ENCODE data around the gene EIF1B.
"Not testable (repeated sequence)": the region's sequence is repeated elsewhere in the genome, so short reads cannot be mapped to it uniquely, and the experiment has no call there.

The EIF1B gene

DNA sequence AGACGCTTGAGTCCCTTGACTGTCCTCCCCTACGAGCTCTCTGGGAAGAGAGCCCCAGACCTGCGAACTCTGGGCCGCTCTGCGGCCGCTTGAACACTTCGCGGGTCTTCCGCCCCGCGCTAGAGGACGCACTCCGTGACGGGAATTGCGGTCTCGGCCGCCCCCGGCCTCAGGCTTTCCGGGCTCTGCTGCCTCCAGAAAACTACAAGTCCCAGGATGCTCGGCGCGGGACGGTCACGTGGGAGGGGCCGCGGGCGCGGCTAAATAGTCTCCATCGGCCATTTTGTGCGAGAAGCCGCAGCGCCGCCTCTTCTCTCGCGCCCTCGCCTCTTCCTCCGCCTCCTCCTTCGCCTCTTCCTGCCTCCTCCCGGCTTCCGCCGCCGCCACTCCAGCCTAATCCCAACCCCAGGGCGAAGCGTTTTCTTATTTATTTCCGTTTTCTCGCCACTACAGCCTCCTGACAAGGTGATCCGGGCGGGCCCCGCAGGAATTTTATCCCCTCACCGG lies at the start of gene EIF1B:
TSS of gene EIF1B (plus strand) at position 290 of the 507 bp plus-strand sequence. CDS start 235 bp downstream, outside the sequence.
- DNase-seq (ENCODE audit: low read depth in 3 of 3): peak; percentile 95 to 98 (median 98)

DNA sequence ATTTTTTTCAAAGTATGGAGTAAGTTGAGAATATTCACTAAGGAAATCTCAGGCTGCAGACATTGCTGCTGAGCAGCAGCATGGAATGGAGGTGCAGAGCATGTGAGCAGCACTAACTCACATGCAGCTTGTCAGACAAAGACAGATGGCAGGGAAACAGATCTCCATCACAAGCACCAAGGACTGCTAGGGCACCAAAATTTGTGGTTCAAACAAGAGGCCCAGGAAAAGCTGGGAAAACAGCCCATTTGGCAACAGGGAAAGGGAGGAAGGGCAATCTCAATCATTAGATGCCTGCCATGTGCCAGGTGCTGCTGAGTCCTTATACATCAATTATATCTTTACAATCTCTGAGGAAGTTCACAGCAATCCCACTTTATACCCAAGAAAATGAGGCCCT lies 47.2 kb upstream of the EIF1B start:
- no peak for DNase-seq (ENCODE audit: low read depth in 3 of 3)

DNA sequence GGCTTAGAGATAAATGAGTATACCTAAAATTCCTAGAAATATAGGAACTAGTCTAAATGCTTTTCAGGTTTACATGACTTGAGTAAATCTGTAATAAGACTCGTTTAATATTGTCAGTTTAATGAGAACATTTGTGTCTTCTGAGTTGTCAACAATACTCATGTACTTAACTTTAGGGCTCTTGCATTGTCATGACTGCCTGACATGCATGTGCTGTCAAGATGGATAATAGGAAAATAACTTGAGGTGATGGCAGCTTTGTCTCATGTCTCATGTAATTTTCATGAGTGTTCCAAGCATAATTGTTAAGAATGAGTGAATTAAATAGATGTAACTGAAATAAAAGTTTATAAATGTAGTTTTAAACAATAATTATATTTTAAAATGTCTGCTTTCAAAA lies 45.1 kb upstream of the EIF1B start:
- no peak for DNase-seq (ENCODE audit: low read depth in 3 of 3)

DNA sequence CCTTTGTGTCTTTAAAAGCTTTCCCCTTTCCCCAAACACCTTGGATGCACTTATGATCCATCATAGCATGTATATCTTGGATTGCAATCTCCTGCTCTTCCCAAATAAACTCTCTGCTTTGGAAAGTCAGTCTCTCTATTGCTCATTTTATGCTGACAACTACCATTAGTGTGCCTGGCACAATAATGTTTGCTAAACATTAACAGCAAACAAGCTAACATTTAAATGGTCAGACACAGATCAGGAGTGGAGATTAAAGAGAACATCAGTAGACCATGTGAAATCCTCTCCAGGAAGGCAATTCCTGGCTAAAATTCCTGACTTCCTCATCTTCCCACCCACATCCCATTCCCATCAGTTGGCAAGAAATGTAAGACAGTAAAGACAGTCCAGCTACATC lies 44.3 kb upstream of the EIF1B start:
- DNase-seq (ENCODE audit: low read depth in 3 of 3): no peak

DNA sequence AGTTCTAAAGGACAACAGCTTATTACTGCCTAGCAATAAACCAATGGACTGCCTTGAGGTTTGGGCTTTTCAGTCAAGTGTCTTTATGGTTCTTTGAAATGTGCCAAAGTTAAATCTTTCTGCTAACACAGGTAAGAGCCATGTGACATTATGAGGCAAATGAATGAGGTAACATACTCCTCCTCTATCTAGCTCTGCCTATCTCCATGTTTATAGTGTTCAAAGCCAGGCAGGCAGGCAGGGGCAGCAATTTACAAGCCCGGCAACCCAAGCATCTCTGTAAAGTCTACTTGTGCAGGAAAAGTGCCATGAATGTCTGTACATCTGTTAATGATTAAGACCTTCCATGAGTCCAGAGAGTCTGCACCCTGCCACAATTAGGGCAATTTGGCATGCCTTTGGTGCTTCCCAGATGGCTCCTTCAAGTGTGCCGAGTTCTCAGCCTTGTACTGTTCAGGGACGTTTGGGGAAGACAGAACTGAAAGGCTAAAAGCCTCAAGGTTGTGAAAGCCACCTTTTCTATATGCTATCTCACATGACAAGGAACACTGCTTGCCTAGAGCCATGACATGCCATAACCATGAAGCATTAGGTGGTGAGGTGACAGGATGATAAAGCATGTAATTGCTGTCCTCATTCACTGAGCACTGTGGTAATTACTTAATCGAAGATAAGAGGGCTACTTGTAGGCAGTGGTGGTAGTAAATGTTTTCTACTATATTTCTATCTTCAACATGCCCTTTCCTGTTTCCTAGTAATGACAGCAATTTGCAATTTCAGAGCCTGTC lies 41.4 kb upstream of the EIF1B start:
- no peak for DNase-seq (ENCODE audit: low read depth in 3 of 3)

DNA sequence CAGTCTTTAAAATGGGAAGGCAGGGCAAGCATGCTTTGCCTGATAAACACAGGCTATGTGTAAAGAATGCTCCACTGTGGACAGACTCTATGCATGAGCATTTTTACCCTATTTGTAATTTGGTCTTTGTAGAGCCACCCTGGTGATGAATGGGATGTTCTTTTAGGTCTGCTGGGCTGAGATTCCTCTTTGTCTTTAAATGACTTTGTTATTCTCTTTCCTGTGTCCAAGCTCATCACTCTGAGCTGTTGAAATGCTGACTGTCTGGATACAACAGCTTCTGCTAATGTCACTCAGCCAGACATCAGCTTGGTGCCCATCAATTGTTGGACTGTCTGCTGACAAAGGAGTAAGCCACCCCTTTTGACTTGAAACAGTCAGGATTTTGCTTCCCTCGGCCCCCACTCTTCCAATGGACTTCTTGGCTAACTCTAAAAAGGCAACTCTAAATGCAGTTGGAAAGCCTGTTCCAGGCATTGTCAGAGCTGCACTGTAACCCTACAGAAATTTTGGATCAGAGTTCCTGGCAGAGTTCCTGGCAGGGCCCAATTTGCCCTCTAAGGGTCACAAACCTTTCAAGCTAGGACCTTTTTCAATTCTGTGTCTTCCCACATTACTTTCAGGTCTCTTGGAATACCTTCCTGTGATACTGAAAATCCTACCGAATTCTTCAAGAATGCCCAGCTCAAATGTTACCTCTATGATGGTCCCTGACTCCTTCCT lies 40.5 kb upstream of the EIF1B start:
- no peak for DNase-seq (ENCODE audit: low read depth in 3 of 3)

DNA sequence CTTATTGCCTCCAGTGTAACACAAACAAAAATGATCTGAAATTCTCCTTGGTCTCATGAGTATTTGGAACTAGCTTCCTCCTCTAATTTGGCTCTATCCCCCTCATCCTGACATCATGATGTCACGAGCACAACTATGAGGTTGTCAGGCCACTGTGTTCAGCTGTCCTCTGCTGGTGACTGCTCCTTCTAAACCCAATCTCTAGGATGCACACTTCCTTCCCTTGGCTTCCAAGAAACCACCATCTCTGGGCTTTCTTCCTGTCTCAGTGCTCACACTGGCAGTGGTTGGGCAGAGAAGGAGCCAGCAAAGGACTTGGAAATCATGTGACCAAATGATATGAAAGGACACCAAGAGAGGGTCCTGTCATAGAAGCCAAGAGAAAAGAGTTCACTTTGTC lies 30.7 kb upstream of the EIF1B start:
- no peak for DNase-seq (ENCODE audit: low read depth in 3 of 3)

DNA sequence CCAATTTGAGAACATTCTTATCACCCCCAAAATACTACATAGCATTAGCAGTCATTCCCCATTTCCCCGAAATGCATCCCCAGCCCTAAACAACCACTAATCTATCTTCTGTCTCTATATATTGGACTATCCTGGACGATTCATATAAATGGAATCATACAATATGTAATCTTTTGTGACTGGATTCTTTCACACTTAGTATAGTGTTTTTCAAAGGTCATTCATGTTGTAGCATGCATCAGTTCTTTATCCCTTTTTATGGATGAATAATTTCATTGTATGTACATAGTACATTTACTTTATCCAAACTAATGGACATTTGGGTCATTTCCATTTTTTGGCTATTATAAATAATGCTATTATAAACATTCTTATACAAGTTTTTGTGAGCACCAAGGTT lies 27.5 kb upstream of the EIF1B start:
- no peak for DNase-seq (ENCODE audit: low read depth in 3 of 3)

DNA sequence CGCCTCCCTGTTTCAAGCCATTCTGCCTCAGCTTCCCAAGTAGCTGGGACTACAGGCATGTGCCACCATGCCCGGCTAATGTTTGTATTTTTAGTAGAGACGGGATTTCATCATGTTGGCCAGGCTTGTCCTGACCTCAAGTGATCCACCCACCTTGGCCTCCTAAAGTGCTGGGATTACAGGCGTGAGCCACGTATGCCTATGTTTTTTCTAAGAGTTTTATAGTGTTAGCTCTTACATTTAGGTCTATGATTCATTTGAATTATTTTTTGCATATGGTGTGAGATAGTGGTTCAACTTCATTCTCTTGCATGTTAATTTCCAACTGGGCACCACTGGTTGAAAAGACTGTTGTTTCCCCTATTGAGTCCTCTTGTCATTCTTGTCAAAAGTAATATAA lies 26.4 kb upstream of the EIF1B start:
- not testable (repeated sequence) for DNase-seq (ENCODE audit: low read depth in 3 of 3)

DNA sequence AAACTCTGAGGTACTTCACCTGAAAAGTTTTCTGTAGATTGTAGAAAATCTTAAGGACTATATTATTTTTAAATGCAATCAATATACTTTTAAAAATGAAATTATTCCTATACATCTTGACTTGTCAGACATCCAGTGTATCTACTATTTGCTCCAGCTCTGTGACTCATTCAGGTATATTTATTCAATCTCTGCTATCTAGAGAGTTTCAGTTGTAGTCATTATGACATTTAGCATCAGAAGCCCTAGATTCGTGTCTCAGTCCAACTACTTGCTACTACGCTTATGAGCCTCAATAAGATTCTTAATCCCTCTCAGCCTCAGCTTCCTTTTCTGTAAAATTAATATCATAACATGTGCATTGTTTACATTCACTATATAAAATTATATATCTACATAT lies 22.3 kb upstream of the EIF1B start:
- no peak for DNase-seq (ENCODE audit: low read depth in 3 of 3)

DNA sequence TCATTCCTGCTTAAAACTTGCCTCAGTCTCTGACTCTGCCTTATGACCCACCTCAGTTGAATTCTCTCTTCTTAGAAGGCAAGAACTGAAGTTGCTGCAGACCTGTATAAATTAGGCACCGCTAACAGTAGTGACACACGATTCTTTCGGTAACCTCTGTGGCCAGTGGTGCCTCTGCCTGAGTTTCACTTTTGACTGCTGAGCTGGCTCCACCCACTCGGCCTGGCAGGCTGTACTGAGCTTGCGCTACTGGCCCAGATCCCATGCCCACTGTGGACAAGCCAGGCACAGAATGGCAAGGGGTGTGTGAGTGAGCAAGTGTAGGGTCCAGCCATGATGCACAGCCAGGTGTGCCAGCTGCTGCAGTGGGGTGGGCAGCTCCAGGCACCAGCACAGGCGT lies 19.1 kb upstream of the EIF1B start:
- DNase-seq (ENCODE audit: low read depth in 3 of 3): no peak

DNA sequence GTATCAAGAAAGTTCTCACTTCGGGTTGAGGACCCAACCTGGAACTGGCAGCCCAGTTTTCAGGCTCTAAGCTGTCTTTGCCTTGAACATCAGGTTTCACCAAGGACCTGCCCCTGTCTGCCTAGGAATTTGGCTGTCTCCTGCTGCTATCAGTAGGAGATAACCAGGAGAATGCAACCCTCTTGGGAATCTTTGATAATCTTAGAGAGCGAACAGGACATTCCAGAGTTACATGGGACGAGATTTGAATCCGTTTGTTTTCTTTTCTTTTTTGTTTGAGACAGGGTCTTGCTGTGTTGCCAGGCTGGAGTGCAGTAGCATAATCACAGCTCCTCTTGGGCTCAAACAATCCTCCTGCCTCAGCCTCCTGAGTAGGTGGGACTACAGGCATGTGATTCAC lies 18.0 kb upstream of the EIF1B start:
- DNase-seq (ENCODE audit: low read depth in 3 of 3): no peak

DNA sequence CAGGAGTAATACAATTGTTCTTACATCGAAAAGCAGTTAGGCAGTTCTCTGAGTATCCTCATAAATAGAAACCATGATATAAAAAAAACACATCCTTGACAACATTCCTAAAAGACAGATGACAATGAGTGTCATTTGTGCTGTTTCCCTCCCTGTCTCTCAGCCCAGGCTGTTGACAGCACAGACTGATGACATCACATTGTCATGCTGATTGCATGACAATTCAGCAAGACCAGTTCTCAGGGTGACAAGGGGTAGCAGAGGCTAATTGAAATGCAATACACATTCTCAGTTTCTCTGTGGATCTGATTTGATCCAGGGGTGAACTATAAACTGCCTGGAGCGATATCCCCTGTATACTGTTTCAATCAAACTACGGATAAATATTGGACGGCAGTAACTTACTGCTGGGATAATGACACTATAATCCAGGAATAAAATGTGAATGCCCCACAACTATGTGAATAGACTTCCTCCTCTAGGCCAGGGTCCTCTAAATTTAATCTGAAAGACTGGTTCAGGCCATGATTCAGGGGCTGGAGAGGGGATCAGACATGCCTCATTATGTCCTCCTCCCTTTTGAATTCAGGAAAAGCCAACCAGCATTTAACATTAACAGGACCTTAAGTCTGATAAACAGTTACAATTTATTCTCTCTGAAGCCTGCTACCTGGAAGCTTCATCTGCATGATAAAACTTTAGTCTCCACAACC lies 16.7 kb upstream of the EIF1B start:
- no peak for DNase-seq (ENCODE audit: low read depth in 3 of 3)

DNA sequence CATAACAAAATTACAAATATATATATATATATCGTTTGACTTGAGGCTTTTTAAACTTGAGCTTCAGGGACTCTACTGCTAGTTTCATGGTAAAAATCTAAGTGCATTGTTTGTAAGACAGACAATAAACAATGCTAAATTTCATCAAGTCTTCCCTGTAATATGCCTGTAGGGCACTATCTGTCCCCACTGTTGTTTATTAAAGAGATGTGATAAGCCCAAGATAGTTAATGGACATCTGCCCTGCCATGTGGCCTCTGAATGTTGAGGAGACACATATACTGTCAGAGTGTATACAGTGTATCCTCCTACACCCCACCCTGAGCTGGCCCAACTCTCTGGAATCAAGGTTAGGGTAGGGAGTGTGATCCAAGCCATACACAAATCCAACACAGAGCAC lies 15.1 kb upstream of the EIF1B start:
- DNase-seq (ENCODE audit: low read depth in 3 of 3): no peak

DNA sequence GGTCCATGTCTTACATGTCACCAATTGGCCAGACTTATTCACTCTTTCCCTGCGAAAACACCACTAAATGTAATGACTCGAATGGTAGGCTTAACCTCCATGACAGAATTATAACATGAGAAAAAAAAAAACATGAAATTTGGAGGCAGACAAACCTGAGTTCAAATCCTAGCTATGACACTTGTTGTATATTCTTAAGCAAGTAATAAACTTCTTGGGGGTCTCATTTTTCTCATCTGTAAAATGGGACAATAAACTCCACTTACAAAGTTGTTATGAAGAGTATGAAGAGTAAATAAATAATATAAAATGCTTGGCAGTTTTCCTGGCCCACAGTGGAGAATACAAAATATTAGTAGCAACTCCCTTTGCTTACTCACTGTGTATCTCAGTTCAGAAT lies 11.4 kb upstream of the EIF1B start:
- DNase-seq (ENCODE audit: low read depth in 3 of 3): no peak

DNA sequence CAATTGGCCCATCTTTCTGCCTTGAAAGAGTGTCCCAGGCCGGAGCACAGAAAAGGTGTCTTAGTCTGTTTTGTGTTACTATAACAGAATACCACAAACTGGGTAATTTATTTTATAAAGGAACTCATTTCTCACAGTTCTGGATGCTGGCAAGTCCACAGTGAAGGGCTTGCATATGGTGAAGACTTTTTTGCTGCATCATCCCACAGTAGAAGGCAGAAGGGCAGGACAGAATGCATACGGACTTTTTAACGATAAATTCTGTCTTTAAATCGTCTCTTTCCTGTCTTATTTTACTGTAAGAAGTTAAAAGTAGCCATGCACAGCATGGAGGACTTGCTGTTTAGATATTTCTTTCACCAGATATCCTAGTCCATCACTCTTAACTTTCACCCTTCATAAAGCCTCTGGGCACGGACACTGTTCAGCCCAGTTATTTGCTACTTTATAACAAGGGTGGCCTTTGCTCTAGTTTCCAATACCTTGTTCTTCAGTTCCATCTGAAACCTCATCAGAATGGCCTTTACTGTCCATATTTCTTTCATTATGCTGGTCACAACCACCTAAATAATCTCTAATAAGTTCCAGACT lies 10.3 kb upstream of the EIF1B start:
- DNase-seq (ENCODE audit: low read depth in 3 of 3): no peak

DNA sequence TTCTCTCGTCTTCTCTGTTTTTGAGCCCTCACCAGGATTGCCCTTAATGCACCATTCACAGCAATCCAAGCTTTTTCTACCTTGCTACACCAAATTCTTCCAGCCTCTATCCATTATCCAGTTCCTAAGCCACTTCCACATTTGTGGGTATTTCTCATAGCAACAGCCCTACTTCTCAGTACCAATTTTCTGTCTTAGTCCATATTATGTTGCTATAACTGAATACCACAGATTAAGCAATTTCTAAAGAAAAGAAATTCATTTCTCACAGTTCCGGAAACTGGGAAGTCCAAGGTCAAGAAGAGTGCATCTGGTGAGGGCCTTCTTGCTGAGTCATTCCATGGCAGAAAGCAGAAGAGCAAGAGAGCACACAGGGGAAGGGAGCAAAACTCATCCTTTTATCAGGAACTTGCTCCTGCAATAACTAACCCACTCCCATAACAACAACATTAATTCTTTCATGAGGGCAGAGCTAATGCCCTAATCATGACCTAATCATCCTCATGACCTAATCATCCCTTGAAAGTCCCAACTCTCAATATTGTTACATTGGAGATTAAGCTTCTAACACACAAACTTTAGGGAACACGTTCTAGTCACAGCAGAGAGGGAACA lies 9.7 kb upstream of the EIF1B start:
- no peak for DNase-seq (ENCODE audit: low read depth in 3 of 3)

DNA sequence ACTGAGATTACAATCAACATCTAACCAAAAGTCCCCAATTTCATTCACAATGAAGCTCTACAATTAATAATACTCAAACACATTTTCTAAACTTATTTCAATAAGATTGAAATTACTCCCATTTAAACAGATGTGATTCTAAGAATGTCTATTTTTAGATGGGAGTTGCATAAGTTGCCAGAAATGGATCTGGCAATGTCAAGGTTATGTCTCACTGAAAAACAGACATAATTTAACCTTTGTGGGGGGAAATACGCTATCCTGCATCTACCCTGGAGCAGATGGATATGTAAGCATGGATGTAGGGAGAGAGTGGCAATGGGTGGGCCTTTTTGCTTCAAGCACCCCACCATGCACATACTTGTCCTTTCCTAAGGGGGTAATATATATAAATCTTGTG lies 6.7 kb upstream of the EIF1B start:
- DNase-seq (ENCODE audit: low read depth in 3 of 3): no peak

DNA sequence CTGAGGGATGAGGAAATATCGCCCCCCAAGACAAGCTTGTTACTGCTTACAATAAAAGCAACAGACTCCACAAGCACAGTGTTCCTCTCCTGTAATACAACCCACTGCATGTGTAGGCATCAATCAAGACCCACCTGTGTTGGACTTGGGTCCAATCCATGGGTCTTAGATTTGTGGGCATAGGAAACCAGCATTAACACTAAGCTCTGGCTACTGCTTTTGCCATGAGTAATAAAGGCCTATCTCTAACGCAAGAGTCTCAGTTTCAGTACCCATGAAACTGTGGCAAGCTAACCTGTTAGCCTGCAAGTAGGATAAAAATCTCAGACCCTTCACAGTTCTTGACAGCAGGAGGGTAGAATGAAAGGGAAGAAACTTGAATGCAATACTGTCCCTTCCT lies 5.2 kb upstream of the EIF1B start:
- DNase-seq (ENCODE audit: low read depth in 3 of 3): no peak

DNA sequence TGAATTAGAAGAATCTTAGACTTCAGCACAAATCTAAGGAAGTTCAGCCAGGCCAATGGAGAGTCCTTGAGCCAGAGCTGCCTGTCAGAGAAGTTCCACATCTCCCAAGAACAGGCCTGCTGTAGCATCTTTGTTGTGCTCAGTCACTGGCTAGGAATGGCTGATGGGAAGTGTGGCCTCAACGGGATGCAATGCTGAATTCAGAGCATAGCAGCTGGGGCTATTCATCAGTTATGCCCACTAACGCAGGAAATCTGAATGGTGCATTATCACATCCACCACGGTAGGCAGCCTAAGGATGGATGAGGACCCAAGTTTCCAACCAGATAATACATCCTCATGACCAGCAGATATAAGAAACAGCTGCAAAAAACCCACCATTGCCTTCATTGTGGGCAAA lies 3.2 kb upstream of the EIF1B start:
- DNase-seq (ENCODE audit: low read depth in 3 of 3): no peak

DNA sequence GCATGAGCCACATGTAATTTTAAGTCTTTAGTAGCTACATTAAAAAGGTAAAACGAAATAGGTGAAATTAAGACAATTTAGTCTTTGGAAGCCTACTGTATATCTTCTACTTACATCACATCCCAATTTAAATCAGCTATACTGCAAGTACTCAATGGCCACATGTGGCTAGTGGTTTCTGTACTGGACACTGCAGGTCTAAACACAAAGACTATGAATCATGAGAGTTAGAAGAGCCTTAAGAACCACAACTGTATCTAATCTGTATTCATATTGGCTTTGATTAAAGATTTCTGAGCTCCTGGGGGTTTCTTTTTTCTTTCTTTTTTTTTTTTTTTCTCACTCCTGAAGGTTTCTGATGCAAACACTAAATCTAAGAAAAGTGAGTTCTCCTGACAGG lies 2.3 kb upstream of the EIF1B start:
- no peak for DNase-seq (ENCODE audit: low read depth in 3 of 3)

Measured in stimulated activated CD4-positive, alpha-beta T cell treated with anti-CD3 and anti-CD28 coated beads, TNF-alpha, amount 100 ng/mL, for 4 hours (primary cell).